GM12864 (cell line): ENCODE measurements around the gene SIDT1.

Source experiments
- DNase-seq: peaks from one replicate; pipeline ENCODE4 v3.0.0-alpha.2; 2011; ENCODE audit warnings: low read depth
- H3K4me3 ChIP-seq: 2 replicates; pipeline ENCODE4 v1.5.1; 2011; ENCODE audit warnings: mild to moderate bottlenecking, low read depth, low read length, control low read depth
- TF ChIP-seq, protein P1 (sequence below): IDR thresholded peaks from 2 replicates; pipeline ENCODE4 v1.5.1; 2011; ENCODE audit warnings: low read depth, mild to moderate bottlenecking, moderate library complexity, low read length, control low read depth, inconsistent platforms; ENCODE audit errors: missing control alignments

SIDT1 gene

DNA sequence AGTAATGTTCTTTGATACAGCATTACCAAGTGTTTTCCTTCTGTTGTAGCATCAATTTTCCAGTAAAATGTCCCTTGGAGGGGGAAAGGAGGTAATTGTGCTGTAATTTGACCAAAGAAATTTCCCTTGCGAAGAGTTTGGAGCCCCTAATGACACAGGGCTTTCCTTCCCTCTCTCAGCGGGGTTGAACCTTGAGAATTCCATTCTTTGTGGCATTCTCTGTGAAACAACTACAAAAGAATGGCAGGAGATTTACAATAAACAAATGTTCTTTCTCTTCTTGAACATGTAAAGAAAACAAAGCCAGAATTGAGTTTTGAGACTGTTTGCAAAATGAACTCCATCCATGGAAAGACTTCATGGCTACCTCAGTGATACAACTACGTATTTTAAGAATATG, 53.4 kb downstream of the SIDT1 start:
- TF ChIP-seq, protein P1, sequence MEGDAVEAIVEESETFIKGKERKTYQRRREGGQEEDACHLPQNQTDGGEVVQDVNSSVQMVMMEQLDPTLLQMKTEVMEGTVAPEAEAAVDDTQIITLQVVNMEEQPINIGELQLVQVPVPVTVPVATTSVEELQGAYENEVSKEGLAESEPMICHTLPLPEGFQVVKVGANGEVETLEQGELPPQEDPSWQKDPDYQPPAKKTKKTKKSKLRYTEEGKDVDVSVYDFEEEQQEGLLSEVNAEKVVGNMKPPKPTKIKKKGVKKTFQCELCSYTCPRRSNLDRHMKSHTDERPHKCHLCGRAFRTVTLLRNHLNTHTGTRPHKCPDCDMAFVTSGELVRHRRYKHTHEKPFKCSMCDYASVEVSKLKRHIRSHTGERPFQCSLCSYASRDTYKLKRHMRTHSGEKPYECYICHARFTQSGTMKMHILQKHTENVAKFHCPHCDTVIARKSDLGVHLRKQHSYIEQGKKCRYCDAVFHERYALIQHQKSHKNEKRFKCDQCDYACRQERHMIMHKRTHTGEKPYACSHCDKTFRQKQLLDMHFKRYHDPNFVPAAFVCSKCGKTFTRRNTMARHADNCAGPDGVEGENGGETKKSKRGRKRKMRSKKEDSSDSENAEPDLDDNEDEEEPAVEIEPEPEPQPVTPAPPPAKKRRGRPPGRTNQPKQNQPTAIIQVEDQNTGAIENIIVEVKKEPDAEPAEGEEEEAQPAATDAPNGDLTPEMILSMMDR = no peak
- no peak for DNase-seq
- no peak overlapping the region for H3K4me3 ChIP-seq

DNA sequence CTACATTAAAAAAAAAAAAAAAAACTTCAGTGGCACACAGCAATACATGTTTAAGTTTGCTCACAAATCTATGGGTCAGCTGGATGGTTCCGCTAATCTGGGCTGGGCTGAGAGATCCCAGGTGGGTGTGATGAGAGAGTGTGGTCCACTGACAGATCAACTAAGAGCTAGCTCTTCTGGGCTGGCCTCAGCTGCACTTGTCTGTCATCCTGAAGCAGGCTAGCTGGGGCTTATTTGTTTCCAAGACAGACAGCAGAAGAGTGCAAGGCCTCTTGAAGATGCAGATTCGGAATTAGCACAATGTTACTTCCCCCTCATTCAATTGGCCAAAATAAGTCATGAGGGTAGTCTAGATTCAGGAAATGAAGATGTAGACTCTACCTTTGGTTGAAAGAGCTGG, 56.5 kb downstream of the SIDT1 start:
- TF ChIP-seq, protein P1 = no peak
- H3K4me3 ChIP-seq = no peak overlapping the region
- DNase-seq = no peak

DNA sequence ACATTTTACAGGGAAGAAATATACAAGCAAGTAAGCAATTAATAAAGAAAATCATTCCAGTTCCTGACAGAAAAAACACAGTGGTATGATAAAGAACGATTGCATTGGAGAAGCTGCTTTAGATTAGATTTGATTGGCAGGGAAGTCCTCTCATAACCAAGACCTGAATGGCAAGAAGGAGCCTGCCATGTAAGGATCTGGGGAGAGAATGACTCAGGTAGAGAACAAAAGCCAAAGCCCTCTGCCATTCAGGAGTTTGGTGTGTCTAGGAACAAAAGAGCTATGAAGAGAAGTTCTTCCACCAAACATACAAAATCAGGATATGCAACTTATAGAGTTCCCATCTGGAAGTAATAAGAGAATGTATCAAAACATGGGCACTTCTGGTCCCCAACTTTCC, 57.6 kb downstream of the SIDT1 start:
- no peak overlapping the region for H3K4me3 ChIP-seq
- TF ChIP-seq, protein P1 = no peak
- no peak for DNase-seq

DNA sequence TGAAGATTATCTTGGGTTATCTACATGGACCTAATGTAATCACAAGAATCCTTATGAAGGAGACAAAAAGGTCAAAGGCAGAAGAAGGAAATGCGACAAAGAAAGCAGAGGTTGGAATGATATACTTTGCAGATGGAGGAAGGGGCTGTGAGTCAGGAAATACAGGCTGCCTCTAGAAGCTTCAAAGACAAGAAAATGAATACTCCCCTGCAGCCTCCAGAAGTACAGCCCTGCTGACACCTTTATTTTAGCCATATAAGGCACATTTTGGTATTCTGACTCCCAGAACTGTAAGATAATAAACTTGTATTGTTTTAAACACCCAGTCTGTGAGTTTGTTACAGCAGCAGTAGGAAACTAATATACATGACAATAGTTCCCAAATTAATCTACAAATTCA, 58.6 kb downstream of the SIDT1 start:
- no peak for DNase-seq
- TF ChIP-seq, protein P1 = no peak
- no peak overlapping the region for H3K4me3 ChIP-seq

DNA sequence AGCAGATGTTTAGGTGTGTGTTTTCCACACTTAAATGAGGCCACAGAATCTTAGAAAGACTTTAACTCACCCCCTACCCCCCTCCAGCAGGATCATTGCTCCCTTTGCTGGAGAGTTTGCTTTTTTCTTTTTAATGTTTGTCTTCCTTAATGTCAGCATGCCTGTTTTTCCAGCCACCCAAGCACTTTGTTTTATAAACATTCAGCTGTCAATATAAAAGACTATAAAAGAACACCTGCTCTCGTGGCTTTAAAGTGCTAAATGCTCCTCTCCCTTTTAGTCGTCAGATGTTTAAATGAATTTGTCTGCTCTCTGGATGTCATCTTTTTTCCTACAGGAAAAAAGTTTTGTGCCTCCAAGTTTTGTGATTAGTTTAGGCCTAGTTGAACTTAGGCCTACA, 61.7 kb downstream of the SIDT1 start:
- TF ChIP-seq, protein P1 = no peak
- no peak overlapping the region for H3K4me3 ChIP-seq
- DNase-seq = no peak

DNA sequence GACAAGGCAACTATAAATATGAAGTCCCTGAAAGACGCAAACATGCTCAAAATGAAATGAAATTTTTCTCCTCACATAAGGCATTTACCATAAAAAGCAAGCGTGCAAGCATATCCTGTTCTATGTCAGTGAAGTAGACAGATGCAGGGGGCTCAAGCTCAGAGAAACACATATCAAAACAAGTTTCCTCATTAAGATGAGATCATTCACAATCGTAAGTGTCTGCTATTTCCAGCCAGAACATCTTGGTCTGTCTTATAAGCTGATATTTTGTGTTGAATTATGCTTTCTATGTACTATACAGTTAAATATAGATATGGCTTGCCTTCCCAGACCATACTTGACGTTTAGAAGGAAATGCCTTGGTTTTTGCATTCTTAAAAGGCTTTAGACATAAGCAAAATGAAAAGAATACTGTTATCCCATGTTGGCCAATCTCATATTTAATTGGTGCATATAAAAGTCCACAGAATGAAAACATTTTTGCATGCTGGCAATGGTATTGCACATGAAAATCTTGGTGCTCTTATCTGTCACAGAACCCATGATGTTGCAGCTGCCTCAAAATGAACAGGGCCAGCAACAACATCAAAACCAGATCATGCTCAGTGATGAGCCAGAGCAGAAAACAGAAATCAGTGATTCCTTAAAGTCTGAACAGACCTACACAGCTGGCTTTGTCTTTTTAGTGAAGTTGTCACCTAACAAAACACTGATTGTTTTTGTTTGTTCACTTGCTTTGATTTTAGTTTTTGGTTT, 65.4 kb downstream of the SIDT1 start:
- TF ChIP-seq, protein P1 = no peak
- no peak for DNase-seq
- no peak overlapping the region for H3K4me3 ChIP-seq
